OCI-LY7 (cell line): ENCODE results near the gene SF3B6. TPM values are rescaled to one million over a fixed set of nuclear protein-coding genes. Genes with fewer than 3 reads are reported as not detected.

ENCODE experiments used
- BruUV-seq: library from RNA; stranded (reverse); fragments of 400-500 nt; replicated peaks from 2 replicates; lab custom pipeline; 2021; lab: Mats Ljungman, UMichigan
- CTCF ChIA-PET: fragments of 300-600 bp; sonication (Branson Sonifier 250); formaldehyde crosslinking; loops from one replicate; lab custom pipeline; 2022; ENCODE audit warnings: antibody characterized with exemption; ENCODE audit not compliant: unreplicated experiment; lab: Charles Lee
- POLR2A ChIA-PET: fragments of 300-600 bp; sonication (Branson Sonifier 250); formaldehyde crosslinking; loops from one replicate; lab custom pipeline; 2022; ENCODE audit warnings: antibody characterized with exemption; lab: Charles Lee
- DNase-seq: peaks from one replicate; pipeline ENCODE4 v3.0.0-alpha.2; 2015; ENCODE audit warnings: low spot score
- H2AFZ ChIP-seq: fragments of 200-600 bp; sonication (generic), shearing (Covaris generic); 2 replicates; pipeline ENCODE4 v1.6.1; 2014; ENCODE audit warnings: mild to moderate bottlenecking, antibody characterized with exemption, low read length, moderate library complexity
- H3K27ac ChIP-seq: fragments of 200-600 bp; sonication (generic); 2 replicates; pipeline ENCODE4 v1.5.1; 2014; ENCODE audit warnings: mixed run types, low read depth, mild to moderate bottlenecking, moderate library complexity, low read length, inconsistent platforms; ENCODE audit not compliant: poor library complexity, severe bottlenecking
- H3K36me3 ChIP-seq: fragments of 200-600 bp; sonication (generic); 2 replicates; pipeline ENCODE4 v1.6.1; 2014; ENCODE audit warnings: mild to moderate bottlenecking, antibody characterized with exemption, low read length, moderate library complexity, mixed read lengths; ENCODE audit not compliant: insufficient read depth
- H3K4me1 ChIP-seq: fragments of 200-600 bp; sonication (generic); 2 replicates; pipeline ENCODE4 v1.5.1; 2014; ENCODE audit warnings: mild to moderate bottlenecking, low read length; ENCODE audit not compliant: insufficient read depth, poor library complexity, severe bottlenecking
- H3K4me2 ChIP-seq: fragments of 200-600 bp; sonication (generic); 2 replicates; pipeline ENCODE4 v1.6.1; 2014; ENCODE audit warnings: mild to moderate bottlenecking, low read length
- H3K4me3 ChIP-seq: fragments of 200-600 bp; sonication (generic); 2 replicates; pipeline ENCODE4 v1.5.1; 2014; ENCODE audit warnings: mild to moderate bottlenecking, low read depth, low read length; ENCODE audit not compliant: poor library complexity, severe bottlenecking
- H3K79me2 ChIP-seq: fragments of 200-600 bp; sonication (generic); 2 replicates; pipeline ENCODE4 v1.6.1; 2016; ENCODE audit warnings: low read depth, mild to moderate bottlenecking, low read length, moderate library complexity, mixed read lengths; ENCODE audit not compliant: insufficient read depth
- H3K9me2 ChIP-seq: fragments of 200-600 bp; sonication (generic); 2 replicates; pipeline ENCODE4 v1.6.1; 2016; ENCODE audit warnings: mild to moderate bottlenecking, low read length, mixed read lengths; ENCODE audit not compliant: insufficient read depth
- H3K9me3 ChIP-seq: fragments of 200-600 bp; sonication (generic); 2 replicates; pipeline ENCODE4 v1.6.1; 2014; ENCODE audit warnings: mild to moderate bottlenecking, mixed run types, low read length, mixed read lengths
- H4K20me1 ChIP-seq: fragments of 200-600 bp; sonication (generic); 2 replicates; pipeline ENCODE4 v1.6.1; 2014; ENCODE audit warnings: mild to moderate bottlenecking, antibody characterized with exemption, low read length, moderate library complexity, mixed read lengths; ENCODE audit not compliant: insufficient read depth
- CTCF ChIP-seq: fragments of 200-600 bp; sonication (generic); conservative IDR thresholded peaks from 2 replicates; pipeline ENCODE4 v1.5.1; 2014; ENCODE audit warnings: mild to moderate bottlenecking, antibody characterized with exemption, low read length, moderate library complexity, mixed read lengths
- EZH2phosphoT487 ChIP-seq: fragments of 200-600 bp; sonication (generic); IDR thresholded peaks from 2 replicates; pipeline ENCODE4 v1.6.1; 2018; ENCODE audit warnings: low read depth, borderline replicate concordance, mild to moderate bottlenecking, mixed run types, antibody characterized with exemption, low read length, moderate library complexity, mixed read lengths
- intact Hi-C: fragments of 100-400 bp; cut with micrococcal nuclease; formaldehyde crosslinking; loops from one replicate; pipeline ENCODE4 v1.10.0; 2022; ENCODE audit not compliant: unreplicated experiment
- total RNA-seq, 2 experiments: library from RNA; depleted of rRNA in 1 of 2; stranded (reverse); fragments of >200 nt in 1 of 2; shearing (Covaris generic) in 1 of 2; gene quantifications; 2 replicates each; pipeline ENCODE4 v1.2.3, GENCODE V29; 2014 to 2022

The SF3B6 gene
- total RNA-seq, 2 experiments from 2014 or later = 112 to 143 TPM

DNA sequence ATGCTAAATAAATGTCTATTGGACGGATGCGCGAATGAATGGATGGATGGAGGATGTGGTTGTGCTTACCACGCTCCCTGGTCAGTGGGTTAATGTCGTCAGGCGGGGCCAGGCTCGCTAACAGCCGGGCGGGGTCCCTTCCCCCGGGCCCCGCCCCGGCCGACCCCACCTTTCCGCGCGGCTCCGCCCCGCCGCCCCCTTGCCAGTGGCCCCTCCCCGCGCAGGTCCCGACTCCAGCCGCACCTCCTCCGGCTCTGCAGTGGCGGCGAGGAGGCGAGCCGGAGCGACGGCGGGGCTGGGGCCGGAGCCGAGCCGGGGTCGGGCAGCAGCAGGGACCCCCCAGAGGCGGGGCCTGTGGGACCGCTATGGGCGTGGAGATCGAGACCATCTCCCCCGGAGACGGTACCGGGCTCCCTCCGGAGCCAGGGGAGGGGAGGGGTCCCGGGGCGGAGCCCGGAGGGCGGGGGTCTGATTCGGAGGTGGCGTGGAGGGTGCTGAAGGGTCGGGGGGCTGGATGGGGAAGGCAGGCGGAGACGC, 26.6 kb downstream of the SF3B6 start, which contains the start of gene FKBP1B:
Gene FKBP1B, plus strand, starts transcription at position 257 of the 537 bp plus-strand sequence. Its CDS starts 109 bp downstream, at position 366.
- intact Hi-C loops = loop anchor here (5.0 kb wide), 1 partner anchor 122 kb away; the partner anchor contains the start of gene ATAD2B
- H3K9me2 ChIP-seq = no peaks in the 10 kb centered on the region
- H3K36me3 ChIP-seq = no peaks in the 10 kb centered on the region
- H3K79me2 ChIP-seq = peaks cover 19% of the 10 kb centered on the region
- no peaks in the 10 kb centered on the region for H3K9me3 ChIP-seq
- H3K27ac ChIP-seq = no peak within 1 kb of the TSS
- peak within 1 kb of the TSS; percentile 82 for H3K4me2 ChIP-seq
- peak within 1 kb of the TSS; percentile 92 for H2AFZ ChIP-seq
- H4K20me1 ChIP-seq = peaks cover 3% of the 10 kb centered on the region; the same call in 1 of the 2 replicates
- no TSS peak for BruUV-seq
- ChIA-PET POLR2A (interaction anchor here (0.6 to 1.2 kb wide), 5 partner anchors 12 to 243 kb away, joined by 3 to 5 read pairs (median 3); partner anchors contain the start of genes ATAD2B and SF3B6), CTCF (no interaction called here)
- H3K4me1 ChIP-seq = peaks cover 24% of the 10 kb centered on the region
- no peak for TF ChIP-seq EZH2phosphoT487
- no peak for TF ChIP-seq CTCF
- DNase-seq = peak; percentile 74
- H3K4me3 ChIP-seq = peak within 1 kb of the TSS; percentile 77

GRCh38 chr2:24048769-24049484, 27.2 kb downstream of the SF3B6 start:
- Histone ChIP-seq H3K9me3 (no peaks in the 10 kb centered on the region), H3K4me2 (peak overlapping the region; percentile 82), H3K79me2 (peaks cover 20% of the 10 kb centered on the region), H3K9me2 (no peaks in the 10 kb centered on the region), H3K4me1 (peaks cover 24% of the 10 kb centered on the region), H3K4me3 (peak overlapping the region; percentile 77), H4K20me1 (peaks cover 3% of the 10 kb centered on the region; the same call in 1 of the 2 replicates), H3K27ac (no peak overlapping the region), H2AFZ (peak overlapping the region; percentile 92), H3K36me3 (no peaks in the 10 kb centered on the region)
- TF ChIP-seq CTCF = no peak
- intact Hi-C loops = loop anchor here (5.0 kb wide), 1 partner anchor 122 kb away; the partner anchor contains the start of gene ATAD2B
- CTCF ChIA-PET = no interaction called here
- peak; percentile 54 for DNase-seq
- POLR2A ChIA-PET = interaction anchor here (0.6 to 2.3 kb wide), 7 partner anchors 11 to 310 kb away, joined by 3 to 6 read pairs (median 3); partner anchors contain the start of genes ATAD2B and SF3B6
- no TSS peak for BruUV-seq
